Stomach (tissue), 4 donors: Measurements from ENCODE around the gene AMN1.

ENCODE experiments used
- CTCF ChIP-seq, 7 experiments: fragments of 450-650 bp in 4 of 7; fragments of 200-600 bp in 3 of 7; sonication (generic) in 3 of 7; IDR thresholded peaks; one replicate each; pipeline ENCODE4 v1.5.1; 2016 to 2019; ENCODE audit warnings: antibody characterized with exemption in 7 of 7, control low read depth in 2 of 7, mild to moderate bottlenecking in 1 of 7
- EP300 ChIP-seq: sonication (generic); formaldehyde crosslinking; IDR thresholded peaks from one replicate; pipeline ENCODE4 v1.6.1; 2017; ENCODE audit warnings: antibody characterized with exemption
- POLR2AphosphoS5 ChIP-seq, 3 donors: sonication (generic); formaldehyde crosslinking; IDR thresholded peaks; one replicate each; pipeline ENCODE4 v1.6.1; 2016; ENCODE audit warnings: antibody characterized with exemption in 3 of 3

- TF ChIP-seq CTCF (IDR thresholded peaks at IDR 0.05), result no peak
- no peak for TF ChIP-seq POLR2AphosphoS5 (IDR thresholded peaks at IDR 0.05)
- TF ChIP-seq EP300, result no peak
These were observed 23.2 kb downstream of the AMN1 start for GRCh38 chr12:31705621-31706020.
